HEK293 (cell line): ENCODE data around the gene GPR107.

Source experiments
- CTCF ChIP-seq: fragments of 450-650 bp; formaldehyde crosslinking; IDR thresholded peaks from 2 replicates; pipeline ENCODE4 v1.5.1; 2016; ENCODE audit warnings: missing biosample characterization, missing genetic modification characterization
- GLIS2 ChIP-seq: fragments of 450-650 bp; formaldehyde crosslinking; IDR thresholded peaks from 2 replicates; pipeline ENCODE4 v1.5.1; 2016; ENCODE audit warnings: missing biosample characterization, missing genetic modification characterization
- HIC1 ChIP-seq: fragments of 450-650 bp; formaldehyde crosslinking; IDR thresholded peaks from 2 replicates; pipeline ENCODE4 v1.5.1; 2016; ENCODE audit warnings: missing biosample characterization, missing genetic modification characterization
- REPIN1 ChIP-seq: fragments of 450-650 bp; formaldehyde crosslinking; IDR thresholded peaks from 2 replicates; pipeline ENCODE4 v1.5.1; 2017; ENCODE audit warnings: missing biosample characterization, missing genetic modification characterization, low read depth
- SALL2 ChIP-seq: fragments of 450-650 bp; formaldehyde crosslinking; IDR thresholded peaks from 2 replicates; pipeline ENCODE4 v1.5.0; 2017; ENCODE audit warnings: missing biosample characterization, mild to moderate bottlenecking, missing genetic modification characterization, borderline replicate concordance
- ZNF157 ChIP-seq: fragments of 450-650 bp; formaldehyde crosslinking; IDR thresholded peaks from 2 replicates; pipeline ENCODE4 v1.5.1; 2016; ENCODE audit warnings: missing biosample characterization, missing genetic modification characterization
- ZNF785 ChIP-seq: fragments of 450-650 bp; formaldehyde crosslinking; IDR thresholded peaks from 2 replicates; pipeline ENCODE4 v1.5.1; 2016; ENCODE audit warnings: missing biosample characterization, missing genetic modification characterization
- ZNF843 ChIP-seq: fragments of 450-650 bp; formaldehyde crosslinking; IDR thresholded peaks from 2 replicates; pipeline ENCODE4 v1.5.1; 2016; ENCODE audit warnings: missing biosample characterization, missing genetic modification characterization
- TF ChIP-seq, protein P1 (sequence below): fragments of 450-650 bp; formaldehyde crosslinking; IDR thresholded peaks from 2 replicates; pipeline ENCODE4 v1.5.1; 2016; ENCODE audit warnings: missing biosample characterization, missing genetic modification characterization
- TF ChIP-seq, protein P2 (sequence below): fragments of 450-650 bp; formaldehyde crosslinking; IDR thresholded peaks from 2 replicates; pipeline ENCODE4 v1.5.1; 2017; ENCODE audit warnings: missing biosample characterization, missing genetic modification characterization

GRCh38 chr9:130160862-130161470 lies 107.3 kb downstream of the GPR107 start:
- TF ChIP-seq, protein P1, sequence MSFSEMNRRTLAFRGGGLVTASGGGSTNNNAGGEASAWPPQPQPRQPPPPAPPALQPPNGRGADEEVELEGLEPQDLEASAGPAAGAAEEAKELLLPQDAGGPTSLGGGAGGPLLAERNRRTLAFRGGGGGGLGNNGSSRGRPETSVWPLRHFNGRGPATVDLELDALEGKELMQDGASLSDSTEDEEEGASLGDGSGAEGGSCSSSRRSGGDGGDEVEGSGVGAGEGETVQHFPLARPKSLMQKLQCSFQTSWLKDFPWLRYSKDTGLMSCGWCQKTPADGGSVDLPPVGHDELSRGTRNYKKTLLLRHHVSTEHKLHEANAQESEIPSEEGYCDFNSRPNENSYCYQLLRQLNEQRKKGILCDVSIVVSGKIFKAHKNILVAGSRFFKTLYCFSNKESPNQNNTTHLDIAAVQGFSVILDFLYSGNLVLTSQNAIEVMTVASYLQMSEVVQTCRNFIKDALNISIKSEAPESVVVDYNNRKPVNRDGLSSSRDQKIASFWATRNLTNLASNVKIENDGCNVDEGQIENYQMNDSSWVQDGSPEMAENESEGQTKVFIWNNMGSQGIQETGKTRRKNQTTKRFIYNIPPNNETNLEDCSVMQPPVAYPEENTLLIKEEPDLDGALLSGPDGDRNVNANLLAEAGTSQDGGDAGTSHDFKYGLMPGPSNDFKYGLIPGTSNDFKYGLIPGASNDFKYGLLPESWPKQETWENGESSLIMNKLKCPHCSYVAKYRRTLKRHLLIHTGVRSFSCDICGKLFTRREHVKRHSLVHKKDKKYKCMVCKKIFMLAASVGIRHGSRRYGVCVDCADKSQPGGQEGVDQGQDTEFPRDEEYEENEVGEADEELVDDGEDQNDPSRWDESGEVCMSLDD (tag by site-specific recombination) = no peak
- TF ChIP-seq ZNF785 (tag by site-specific recombination) = no peak
- no peak for TF ChIP-seq CTCF (tag by site-specific recombination)
- TF ChIP-seq, protein P2, sequence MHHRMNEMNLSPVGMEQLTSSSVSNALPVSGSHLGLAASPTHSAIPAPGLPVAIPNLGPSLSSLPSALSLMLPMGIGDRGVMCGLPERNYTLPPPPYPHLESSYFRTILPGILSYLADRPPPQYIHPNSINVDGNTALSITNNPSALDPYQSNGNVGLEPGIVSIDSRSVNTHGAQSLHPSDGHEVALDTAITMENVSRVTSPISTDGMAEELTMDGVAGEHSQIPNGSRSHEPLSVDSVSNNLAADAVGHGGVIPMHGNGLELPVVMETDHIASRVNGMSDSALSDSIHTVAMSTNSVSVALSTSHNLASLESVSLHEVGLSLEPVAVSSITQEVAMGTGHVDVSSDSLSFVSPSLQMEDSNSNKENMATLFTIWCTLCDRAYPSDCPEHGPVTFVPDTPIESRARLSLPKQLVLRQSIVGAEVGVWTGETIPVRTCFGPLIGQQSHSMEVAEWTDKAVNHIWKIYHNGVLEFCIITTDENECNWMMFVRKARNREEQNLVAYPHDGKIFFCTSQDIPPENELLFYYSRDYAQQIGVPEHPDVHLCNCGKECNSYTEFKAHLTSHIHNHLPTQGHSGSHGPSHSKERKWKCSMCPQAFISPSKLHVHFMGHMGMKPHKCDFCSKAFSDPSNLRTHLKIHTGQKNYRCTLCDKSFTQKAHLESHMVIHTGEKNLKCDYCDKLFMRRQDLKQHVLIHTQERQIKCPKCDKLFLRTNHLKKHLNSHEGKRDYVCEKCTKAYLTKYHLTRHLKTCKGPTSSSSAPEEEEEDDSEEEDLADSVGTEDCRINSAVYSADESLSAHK (tag by site-specific recombination) = no peak
- no peak for TF ChIP-seq ZNF843 (tag by site-specific recombination)
- no peak for TF ChIP-seq ZNF157
- no peak for TF ChIP-seq HIC1 (tag by site-specific recombination)
- TF ChIP-seq GLIS2 = no peak
- no peak for TF ChIP-seq REPIN1 (tag by site-specific recombination)
- no peak for TF ChIP-seq SALL2 (tag by site-specific recombination)
